GM19240 (cell line): ENCODE measurements around the gene CACNA2D4.

Experiments used
- DNase-seq: peaks from one replicate; pipeline ENCODE4 v3.0.0; 2011; ENCODE audit warnings: low spot score; ENCODE audit not compliant: insufficient read length

CACNA2D4 gene

GRCh38 chr12:1815814-1816729, 102.4 kb downstream of the CACNA2D4 start:
- no peak for DNase-seq

DNA sequence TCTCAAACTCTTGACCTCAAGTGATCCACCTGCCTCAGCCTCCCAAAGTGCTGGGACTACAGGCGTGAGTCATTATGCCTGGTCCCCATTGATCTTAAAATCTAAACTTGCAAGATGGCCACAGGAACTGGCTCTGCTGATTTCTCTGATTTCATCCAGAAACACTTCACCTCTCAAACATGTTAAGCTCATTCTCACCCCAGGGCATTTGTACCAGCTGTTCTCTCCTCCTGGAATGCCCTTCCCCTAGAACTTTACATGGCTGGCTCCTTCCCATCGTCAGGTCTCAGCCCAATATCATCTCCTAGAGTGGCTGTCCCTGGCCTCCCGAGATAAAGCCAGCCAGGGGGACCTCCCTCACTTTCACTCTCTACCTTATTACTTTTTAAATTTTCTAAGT, 103.3 kb downstream of the CACNA2D4 start:
- no peak for DNase-seq

GRCh38 chr12:1814266-1814665, 104.2 kb downstream of the CACNA2D4 start:
- no peak for DNase-seq

GRCh38 chr12:1812650-1813302, 105.7 kb downstream of the CACNA2D4 start:
- DNase-seq, result no peak

GRCh38 chr12:1811948-1812291, 106.5 kb downstream of the CACNA2D4 start:
- DNase-seq, result no peak

DNA sequence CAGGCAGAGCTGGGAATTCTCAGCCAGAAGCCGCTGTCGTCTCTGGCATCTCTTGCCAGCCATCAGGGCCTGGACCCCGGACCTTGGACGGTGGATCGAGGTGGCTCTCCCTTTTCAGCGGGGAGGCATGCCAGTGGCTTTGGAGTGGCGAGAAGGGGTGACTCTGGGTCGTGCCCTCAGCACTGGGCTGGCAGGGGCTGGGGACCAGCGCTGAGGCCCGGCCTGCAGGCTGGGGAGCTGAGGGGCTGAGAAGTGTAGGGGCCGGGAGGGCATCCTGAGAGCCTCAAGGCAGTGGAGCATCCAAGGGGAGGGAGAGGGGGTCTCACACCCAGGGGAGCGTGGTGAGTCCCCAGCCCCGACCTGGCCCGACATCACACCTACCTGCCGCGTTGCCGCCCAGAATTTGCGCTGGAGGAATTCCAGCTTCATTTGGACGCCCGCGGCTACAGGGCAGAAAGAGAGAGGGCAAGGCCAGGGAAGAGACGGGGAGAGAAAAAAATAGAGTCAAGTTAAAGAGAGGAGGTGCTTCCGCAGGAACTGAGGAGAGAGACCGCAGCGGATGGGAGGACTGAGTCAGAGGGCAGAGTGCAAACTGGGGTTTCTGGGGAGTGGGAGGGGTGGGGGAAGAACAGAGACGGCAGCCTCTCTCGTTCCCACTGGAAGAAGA, 107.0 kb downstream of the CACNA2D4 start:
- no peak for DNase-seq

DNA sequence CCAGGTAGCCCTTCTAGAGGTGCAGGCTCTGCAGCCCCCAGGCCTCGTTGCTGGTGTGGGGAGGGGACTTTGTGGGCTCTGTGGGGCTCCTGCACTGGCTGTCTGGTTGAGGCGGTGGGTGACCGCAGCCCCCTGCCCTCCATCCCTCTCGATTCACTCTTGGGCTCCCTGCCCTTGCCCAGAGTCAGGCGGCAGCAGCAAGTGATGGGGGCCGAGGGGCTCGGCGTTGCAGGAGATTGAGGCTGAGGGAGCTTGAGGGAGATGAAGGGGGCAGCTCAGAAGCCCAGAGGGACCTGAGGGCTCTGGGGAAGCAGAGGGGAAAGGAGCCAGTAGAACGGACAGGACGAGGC, 107.5 kb downstream of the CACNA2D4 start:
- DNase-seq, result no peak

GRCh38 chr12:1810201-1810930, 108.1 kb downstream of the CACNA2D4 start:
- no peak for DNase-seq

GRCh38 chr12:1809591-1810190, 108.8 kb downstream of the CACNA2D4 start:
- no peak for DNase-seq

- DNase-seq, result no peak
These were observed 109.5 kb downstream of the CACNA2D4 start for GRCh38 chr12:1808798-1809480.

GRCh38 chr12:1808036-1808797, 110.2 kb downstream of the CACNA2D4 start:
- no peak for DNase-seq

DNA sequence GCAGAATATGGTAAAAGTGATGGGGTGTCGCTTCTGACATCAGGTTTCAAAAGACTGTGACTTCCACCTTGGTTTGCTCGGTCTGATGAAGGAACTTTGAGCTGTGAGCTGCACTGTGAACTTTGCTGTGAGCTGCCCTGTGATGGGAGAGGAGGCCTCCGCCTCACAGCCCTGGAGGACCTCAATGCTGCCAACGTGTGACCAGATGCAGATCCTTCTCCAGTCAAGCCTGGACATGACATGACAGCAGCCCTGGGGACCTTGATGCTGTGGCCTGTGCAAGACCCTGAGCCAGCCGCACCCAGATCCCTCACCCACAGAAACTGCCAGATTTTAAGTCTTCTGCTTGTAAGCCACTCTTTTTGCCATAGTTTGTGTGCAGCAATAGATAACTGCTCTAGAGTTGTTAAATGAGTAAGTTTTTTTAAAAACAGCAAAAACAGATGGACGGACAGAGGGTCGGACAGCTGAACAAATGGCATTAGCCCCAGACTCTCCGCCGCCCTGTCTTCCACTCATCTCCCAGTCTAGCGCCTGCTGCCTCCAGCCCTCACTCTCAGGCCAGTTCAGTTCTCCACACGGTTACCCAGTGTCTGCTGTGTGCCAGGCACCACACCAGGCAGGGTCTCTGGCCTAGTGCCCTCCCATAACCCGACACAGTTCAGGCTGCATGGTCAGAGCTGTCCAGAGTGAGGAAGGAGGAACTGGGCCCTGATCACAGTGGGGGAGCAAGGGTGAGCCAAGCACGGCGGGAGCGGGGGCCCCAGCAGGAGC, 111.2 kb downstream of the CACNA2D4 start:
- no peak for DNase-seq

DNA sequence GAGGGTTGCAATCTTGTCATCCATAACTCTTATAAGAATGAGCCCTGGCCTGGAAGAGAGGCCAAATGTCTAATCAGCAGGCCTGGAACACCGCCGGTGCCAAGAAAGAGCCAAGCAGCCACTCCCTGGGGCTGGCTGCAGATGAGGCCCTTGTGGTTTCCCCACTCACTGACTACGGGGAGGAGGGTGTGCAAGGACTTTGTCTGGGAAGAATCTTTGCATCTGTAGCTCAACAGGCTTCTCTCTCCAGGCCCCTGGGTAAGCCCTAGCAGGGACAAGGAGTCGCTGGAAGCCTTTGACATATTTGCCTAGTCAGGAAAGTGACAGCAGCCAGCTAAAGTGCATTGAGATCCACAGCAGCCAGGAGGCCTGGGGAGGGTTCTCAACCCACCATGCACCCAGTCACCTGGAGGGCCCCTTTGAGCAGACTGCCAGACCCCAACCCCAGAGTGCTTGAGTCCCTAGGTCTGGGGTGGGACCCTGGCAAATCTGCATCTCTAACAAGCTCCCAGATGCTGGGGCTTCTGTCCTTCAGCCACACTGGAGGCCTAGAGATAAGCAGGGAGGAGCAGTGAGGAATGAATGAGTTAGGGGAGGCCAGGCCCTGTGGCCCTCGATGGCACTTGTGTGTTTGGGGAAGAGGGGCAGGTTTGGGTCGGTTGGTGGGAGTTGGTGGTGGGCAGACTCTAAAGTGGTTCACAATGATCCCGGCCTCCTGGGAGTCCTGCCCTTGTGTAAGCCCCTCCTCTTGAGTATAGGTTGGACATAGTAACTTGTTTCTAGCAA, 112.0 kb downstream of the CACNA2D4 start:
- DNase-seq, result no peak

- DNase-seq, result no peak
These were observed 112.9 kb downstream of the CACNA2D4 start for GRCh38 chr12:1805441-1806081.

DNA sequence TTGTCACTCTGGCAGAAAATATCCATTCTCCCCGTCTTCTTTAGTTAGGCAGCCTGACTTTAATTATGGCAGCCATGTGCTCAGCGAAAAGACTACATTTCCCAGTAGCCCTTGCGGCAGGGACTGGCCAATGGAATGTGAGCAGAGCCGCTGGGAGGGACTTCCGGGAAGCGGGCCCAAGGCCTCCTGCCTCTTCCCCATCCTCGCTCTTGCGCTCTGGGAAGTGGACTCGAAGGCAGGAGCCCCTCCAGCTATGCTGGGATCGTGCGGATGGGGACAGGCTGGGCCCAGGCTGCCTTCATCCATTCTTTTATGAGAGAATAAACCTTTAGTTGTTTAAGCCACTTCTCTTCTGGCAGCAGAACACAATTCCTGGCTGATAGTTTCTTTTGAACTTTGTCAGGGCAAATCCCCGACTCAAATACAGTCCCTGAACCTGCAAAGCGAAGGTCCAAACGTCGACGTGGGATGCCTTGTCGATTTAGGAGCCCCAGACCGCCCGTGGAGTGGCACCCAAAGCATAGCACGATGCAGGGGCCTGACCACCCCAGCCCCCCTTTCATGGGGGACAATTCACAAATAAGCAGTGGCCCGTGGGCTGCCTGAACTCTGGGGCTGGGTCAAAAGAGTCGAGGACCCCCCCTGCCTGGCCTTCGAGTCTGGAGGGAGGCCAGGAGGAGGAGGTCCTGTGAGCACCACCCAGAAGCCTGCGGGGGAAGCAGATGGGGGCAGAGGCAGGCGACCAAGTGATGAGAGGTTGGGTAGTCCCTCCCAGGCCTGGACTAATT, 113.7 kb downstream of the CACNA2D4 start:
- DNase-seq, result peak; percentile 97

GRCh38 chr12:1803736-1804135, 114.7 kb downstream of the CACNA2D4 start:
- DNase-seq, result no peak

GRCh38 chr12:1801303-1801975, 117.0 kb downstream of the CACNA2D4 start:
- no peak for DNase-seq
